ENCODE measurements around the gene ZNF3.

GRCh38 chr7:100120733-100121036 lies 39.2 kb upstream of the ZNF3 start:
- no peak for TF ChIP-seq POLR2AphosphoS5 (IDR thresholded peaks at IDR 0.05; ENCODE audit: low read depth, low read length)
- no peak for TF ChIP-seq TAF1 (IDR thresholded peaks at IDR 0.05; ENCODE audit: borderline replicate concordance, insufficient read depth, low read length)
